PC-3 (cell line): ENCODE data around the gene ESF1. TPM values are rescaled to one million over a fixed set of nuclear protein-coding genes. Genes with fewer than 3 reads are reported as not detected.

Source experiments
- ATAC-seq: fragments of 200-7000 bp; cut with Tn5 transposase; 2 replicates; pipeline ENCODE4 v1.9.1; 2020; ENCODE audit warnings: mild to moderate bottlenecking, moderate library complexity
- BruUV-seq: library from RNA; stranded (reverse); fragments of 400-500 nt; replicated peaks from 2 replicates; lab custom pipeline; 2021; lab: Mats Ljungman, UMichigan
- CTCF ChIA-PET: fragments of 300-600 bp; sonication (Branson Sonifier 250); formaldehyde crosslinking; loops from one replicate; lab custom pipeline; 2022; ENCODE audit warnings: antibody characterized with exemption; lab: Charles Lee
- POLR2A ChIA-PET: fragments of 300-600 bp; sonication (Branson Sonifier 250); formaldehyde crosslinking; loops from one replicate; lab custom pipeline; 2022; ENCODE audit warnings: antibody characterized with exemption; ENCODE audit not compliant: unreplicated experiment; lab: Charles Lee
- DNase-seq: peaks from one replicate; pipeline ENCODE4 v3.0.0-alpha.2; 2015
- H2AFZ ChIP-seq: fragments of 300-600 bp; sonication (generic); 2 replicates; pipeline ENCODE4 v1.6.0; 2016; ENCODE audit warnings: antibody characterized with exemption, low read length
- H3F3A ChIP-seq: fragments of 300-600 bp; sonication (generic); one replicate; pipeline ENCODE4 v1.6.0; 2017; ENCODE audit warnings: antibody characterized with exemption, low read length, control low read depth, mild to moderate bottlenecking; ENCODE audit not compliant: unreplicated experiment
- H3K27ac ChIP-seq: fragments of 300-600 bp; sonication (generic); 2 replicates; pipeline ENCODE4 v1.5.1; 2016; ENCODE audit warnings: mild to moderate bottlenecking, low read length
- H3K27me3 ChIP-seq: fragments of 300-600 bp; sonication (generic); 2 replicates; pipeline ENCODE4 v1.6.1; 2016; ENCODE audit warnings: low read length, mixed read lengths
- H3K36me3 ChIP-seq: fragments of 300-600 bp; sonication (generic); 2 replicates; pipeline ENCODE4 v1.6.1; 2016; ENCODE audit warnings: low read depth, mixed run types, low read length, mixed read lengths
- H3K4me1 ChIP-seq: fragments of 300-600 bp; sonication (generic); 2 replicates; pipeline ENCODE4 v1.5.1; 2016; ENCODE audit warnings: low read length; ENCODE audit not compliant: insufficient read depth
- H3K4me2 ChIP-seq: fragments of 300-600 bp; sonication (generic); 2 replicates; pipeline ENCODE4 v1.6.0; 2016; ENCODE audit warnings: low read length
- H3K4me3 ChIP-seq: fragments of 300-600 bp; sonication (generic); 2 replicates; pipeline ENCODE4 v1.5.1; 2016; ENCODE audit warnings: mild to moderate bottlenecking, low read length, mixed read lengths
- H3K79me2 ChIP-seq: fragments of 300-600 bp; sonication (generic); 2 replicates; pipeline ENCODE4 v1.6.1; 2017; ENCODE audit warnings: low read length, mixed read lengths
- H3K9ac ChIP-seq: fragments of 300-600 bp; sonication (generic); 2 replicates; pipeline ENCODE4 v1.6.0; 2016; ENCODE audit warnings: mild to moderate bottlenecking, low read length
- H3K9me2 ChIP-seq: fragments of 300-600 bp; sonication (generic); replicated peaks from 2 replicates; pipeline ENCODE4 v1.6.1; 2016; ENCODE audit warnings: mixed run types, low read length, mixed read lengths
- H3K9me3 ChIP-seq: fragments of 300-600 bp; sonication (generic); 2 replicates; pipeline ENCODE4 v1.6.1; 2016; ENCODE audit warnings: low read length, mixed read lengths
- H4K20me1 ChIP-seq: fragments of 300-600 bp; sonication (generic); 2 replicates; pipeline ENCODE4 v1.6.1; 2016; ENCODE audit warnings: low read length, mixed read lengths
- EZH2 ChIP-seq: fragments of 300-600 bp; sonication (generic); IDR thresholded peaks from one replicate; pipeline ENCODE4 v1.6.1; 2017; ENCODE audit warnings: antibody characterized with exemption, mild to moderate bottlenecking, low read length; ENCODE audit not compliant: unreplicated experiment
- EZH2phosphoT487 ChIP-seq: fragments of 300-600 bp; sonication (generic); IDR thresholded peaks from 2 replicates; pipeline ENCODE4 v1.6.1; 2018; ENCODE audit warnings: mild to moderate bottlenecking, antibody characterized with exemption, low read length, borderline replicate concordance
- intact Hi-C: fragments of 100-400 bp; cut with micrococcal nuclease; formaldehyde crosslinking; loops from 2 replicates; pipeline ENCODE4 v1.9.0; 2023
- total RNA-seq: library from RNA; depleted of rRNA; stranded (reverse); fragments of >200 nt; gene quantifications from 2 replicates; pipeline ENCODE4 v1.2.3, GENCODE V29; 2014
- TF ChIP-seq, protein P1 (sequence below): fragments of 300-600 bp; sonication (generic); conservative IDR thresholded peaks from 2 replicates; pipeline ENCODE4 v1.5.1; 2017; ENCODE audit warnings: antibody characterized with exemption, low read depth, mild to moderate bottlenecking, low read length

ESF1 gene
- total RNA-seq, 1 experiment from 2014 or later = 13.7 TPM

DNA sequence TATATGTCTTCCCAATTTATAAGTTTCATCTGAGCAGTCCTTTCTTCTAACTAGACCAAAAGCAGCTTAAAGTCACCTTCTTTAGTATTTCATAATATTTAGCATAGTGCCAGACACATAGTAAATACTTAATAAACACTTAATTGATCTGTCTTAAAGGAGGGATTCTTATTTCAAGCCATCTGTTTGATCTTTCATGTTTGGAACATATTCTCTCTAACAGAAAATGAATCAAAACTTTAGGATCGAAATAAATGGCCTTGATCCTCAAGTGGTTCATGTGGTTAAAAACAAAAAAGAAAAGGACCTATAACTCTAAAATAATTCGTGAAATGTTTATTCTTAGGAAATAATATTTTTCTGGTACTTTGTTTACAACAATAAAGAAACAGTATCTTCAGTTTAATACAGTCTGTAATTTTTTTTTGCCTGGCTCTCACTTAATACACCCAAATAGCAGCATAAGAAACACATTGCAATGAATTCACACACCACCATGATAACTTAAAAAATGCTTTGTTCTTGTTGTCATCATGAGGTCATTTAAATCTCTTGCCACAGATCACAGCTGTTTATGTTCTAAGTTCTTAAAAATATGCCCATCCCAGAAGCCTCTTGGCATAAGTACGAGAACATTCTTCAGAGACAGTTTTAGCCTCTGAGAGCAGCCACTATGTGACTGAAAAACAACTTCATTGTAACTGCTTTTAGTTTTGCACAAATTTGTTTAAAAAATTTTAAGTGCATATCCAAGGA, 48.1 kb downstream of the ESF1 start:
- Histone ChIP-seq H3K9ac (no peak overlapping the region), H3K36me3 (peaks cover 39% of the 10 kb centered on the region), H3K9me2 (no peaks in the 10 kb centered on the region), H3K4me3 (no peak overlapping the region), H3K9me3 (no peaks in the 10 kb centered on the region), H4K20me1 (no peaks in the 10 kb centered on the region; the same call in 1 of the 2 replicates), H3K79me2 (no peaks in the 10 kb centered on the region), H2AFZ (no peak overlapping the region), H3F3A (no peaks in the 10 kb centered on the region), H3K27me3 (no peaks in the 10 kb centered on the region), H3K27ac (no peak overlapping the region), H3K4me2 (no peak overlapping the region), H3K4me1 (no peaks in the 10 kb centered on the region)
- ChIA-PET POLR2A (no interaction called here), CTCF (no interaction called here)
- TF ChIP-seq EZH2 (no peak), EZH2phosphoT487 (no peak)
- TF ChIP-seq, protein P1, sequence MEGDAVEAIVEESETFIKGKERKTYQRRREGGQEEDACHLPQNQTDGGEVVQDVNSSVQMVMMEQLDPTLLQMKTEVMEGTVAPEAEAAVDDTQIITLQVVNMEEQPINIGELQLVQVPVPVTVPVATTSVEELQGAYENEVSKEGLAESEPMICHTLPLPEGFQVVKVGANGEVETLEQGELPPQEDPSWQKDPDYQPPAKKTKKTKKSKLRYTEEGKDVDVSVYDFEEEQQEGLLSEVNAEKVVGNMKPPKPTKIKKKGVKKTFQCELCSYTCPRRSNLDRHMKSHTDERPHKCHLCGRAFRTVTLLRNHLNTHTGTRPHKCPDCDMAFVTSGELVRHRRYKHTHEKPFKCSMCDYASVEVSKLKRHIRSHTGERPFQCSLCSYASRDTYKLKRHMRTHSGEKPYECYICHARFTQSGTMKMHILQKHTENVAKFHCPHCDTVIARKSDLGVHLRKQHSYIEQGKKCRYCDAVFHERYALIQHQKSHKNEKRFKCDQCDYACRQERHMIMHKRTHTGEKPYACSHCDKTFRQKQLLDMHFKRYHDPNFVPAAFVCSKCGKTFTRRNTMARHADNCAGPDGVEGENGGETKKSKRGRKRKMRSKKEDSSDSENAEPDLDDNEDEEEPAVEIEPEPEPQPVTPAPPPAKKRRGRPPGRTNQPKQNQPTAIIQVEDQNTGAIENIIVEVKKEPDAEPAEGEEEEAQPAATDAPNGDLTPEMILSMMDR = no peak
- DNase-seq (no peak), ATAC-seq (no peak)
- no TSS peak for BruUV-seq
- intact Hi-C loops = no loop called here

DNA sequence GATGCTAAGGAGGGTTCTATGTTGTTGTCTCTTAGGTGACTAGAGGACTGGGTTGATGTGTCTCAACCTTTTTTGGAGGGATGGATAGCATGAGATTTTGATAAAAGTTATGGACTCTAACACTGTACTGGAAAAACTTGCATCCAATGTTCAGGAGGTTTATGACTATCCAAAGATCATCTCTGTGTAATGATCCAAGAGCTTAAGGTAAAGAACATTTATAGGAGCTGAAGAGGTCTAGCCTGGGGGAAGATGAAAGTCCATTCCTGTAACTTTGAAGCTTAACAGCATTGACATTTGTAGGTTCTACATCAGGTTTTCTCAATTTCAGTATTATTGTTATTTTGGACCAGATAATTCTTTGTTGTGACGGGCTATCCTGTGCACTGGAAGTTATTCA, 48.9 kb downstream of the ESF1 start:
- POLR2A ChIA-PET = no interaction called here
- CTCF ChIA-PET = no interaction called here
- Histone ChIP-seq H3F3A (no peaks in the 10 kb centered on the region), H4K20me1 (no peaks in the 10 kb centered on the region; the same call in 1 of the 2 replicates), H3K4me1 (no peaks in the 10 kb centered on the region), H3K9ac (no peak overlapping the region), H3K27me3 (no peaks in the 10 kb centered on the region), H3K27ac (no peak overlapping the region), H2AFZ (no peak overlapping the region), H3K36me3 (peaks cover 38% of the 10 kb centered on the region), H3K79me2 (no peaks in the 10 kb centered on the region), H3K9me2 (no peaks in the 10 kb centered on the region), H3K9me3 (no peaks in the 10 kb centered on the region), H3K4me3 (no peak overlapping the region), H3K4me2 (no peak overlapping the region)
- intact Hi-C loops = no loop called here
- DNase-seq (no peak), ATAC-seq (no peak)
- no peak for TF ChIP-seq EZH2phosphoT487
- TF ChIP-seq, protein P1 = no peak
- TF ChIP-seq EZH2 = no peak
- BruUV-seq = no TSS peak

DNA sequence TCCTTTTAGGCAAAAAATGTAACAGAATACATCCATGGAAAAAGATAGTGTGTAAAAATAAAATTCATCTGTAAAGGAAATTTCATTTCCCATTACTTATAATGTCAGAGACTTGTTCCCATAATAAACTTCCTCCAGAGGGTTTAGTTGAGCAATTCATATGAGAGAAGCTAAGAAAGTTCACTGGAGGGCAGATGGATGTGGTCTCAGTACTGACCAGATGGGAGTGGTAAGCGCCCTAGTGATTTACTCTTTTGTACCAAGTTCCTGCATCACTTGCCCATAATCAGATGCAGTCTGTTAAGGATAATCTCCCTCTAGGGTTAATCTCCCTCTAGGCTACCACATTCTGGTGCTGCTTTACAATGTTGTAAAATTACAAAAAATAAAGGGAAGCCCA, 61.7 kb downstream of the ESF1 start:
- H3K9me2 ChIP-seq = no peaks in the 10 kb centered on the region
- ATAC-seq (no peak), DNase-seq (no peak)
- peaks cover 42% of the 10 kb centered on the region for H3K36me3 ChIP-seq
- no TSS peak for BruUV-seq
- ChIA-PET POLR2A (no interaction called here), CTCF (no interaction called here)
- H3K79me2 ChIP-seq = no peaks in the 10 kb centered on the region
- H3F3A ChIP-seq = no peaks in the 10 kb centered on the region
- H3K4me3 ChIP-seq = no peak overlapping the region
- no peaks in the 10 kb centered on the region for H4K20me1 ChIP-seq
- TF ChIP-seq EZH2phosphoT487 = no peak
- TF ChIP-seq, protein P1 = no peak
- no peak for TF ChIP-seq EZH2
- no peak overlapping the region for H2AFZ ChIP-seq
- H3K9ac ChIP-seq = no peak overlapping the region
- H3K9me3 ChIP-seq = no peaks in the 10 kb centered on the region
- intact Hi-C loops = no loop called here
- H3K4me2 ChIP-seq = no peak overlapping the region
- H3K27me3 ChIP-seq = no peaks in the 10 kb centered on the region
- no peak overlapping the region for H3K27ac ChIP-seq
- no peaks in the 10 kb centered on the region for H3K4me1 ChIP-seq
